CD8-positive, alpha-beta memory T cell (primary cell): ENCODE results near the gene ROGDI. TPM values are rescaled to one million over a fixed set of nuclear protein-coding genes. Genes with fewer than 3 reads are reported as not detected.

Source experiments
- CTCF ChIA-PET: fragments of 350-600 bp; sonication (Branson Sonifier 250); formaldehyde crosslinking; loops from one replicate; lab custom pipeline; 2021; ENCODE audit warnings: antibody characterized with exemption; lab: Charles Lee
- POLR2A ChIA-PET: fragments of 350-600 bp; sonication (Branson Sonifier 250); formaldehyde crosslinking; loops from one replicate; lab custom pipeline; 2021; ENCODE audit warnings: antibody characterized with exemption; lab: Charles Lee
- DNase-seq, 5 donors: peaks; one replicate each; pipeline versions ENCODE4 v3.0.0 to v3.0.0-alpha.2; 2020 to 2022; ENCODE audit warnings: mixed read lengths in 1 of 5
- H3K27ac ChIP-seq: one replicate; pipeline ENCODE4 v1.7.0; 2013; ENCODE audit warnings: low read depth, mild to moderate bottlenecking, low read length, moderate library complexity
- H3K27me3 ChIP-seq: 2 replicates; pipeline ENCODE4 v1.7.0; 2013; ENCODE audit warnings: low read length, mild to moderate bottlenecking; ENCODE audit not compliant: insufficient read depth, poor library complexity, severe bottlenecking
- H3K36me3 ChIP-seq: 2 replicates; pipeline ENCODE4 v1.7.0; 2013; ENCODE audit warnings: mild to moderate bottlenecking, low read length, moderate library complexity; ENCODE audit not compliant: insufficient read depth
- H3K4me1 ChIP-seq: 2 replicates; pipeline ENCODE4 v1.7.0; 2013; ENCODE audit warnings: mild to moderate bottlenecking, low read length, moderate library complexity; ENCODE audit not compliant: insufficient read depth
- H3K4me3 ChIP-seq: 2 replicates; pipeline ENCODE4 v1.7.0; 2013; ENCODE audit warnings: mild to moderate bottlenecking, low read length
- H3K9me3 ChIP-seq: 2 replicates; pipeline ENCODE4 v1.7.0; 2013; ENCODE audit warnings: mild to moderate bottlenecking, low read length
- H3K27ac Mint-ChIP-seq, 8 donors: one replicate each; pipeline ENCODE4 v1.8.0; 2020 to 2021; ENCODE audit warnings: mixed read lengths in 8 of 8, mild to moderate bottlenecking in 6 of 8, inconsistent platforms in 3 of 8, moderate library complexity in 3 of 8
- H3K27me3 Mint-ChIP-seq, 2 donors: one replicate each; pipeline ENCODE4 v1.8.0; 2020 to 2021; ENCODE audit warnings: mixed read lengths in 2 of 2, mild to moderate bottlenecking in 1 of 2, moderate library complexity in 1 of 2
- H3K36me3 Mint-ChIP-seq, 3 donors: one replicate each; pipeline ENCODE4 v1.8.0; 2020 to 2021; ENCODE audit warnings: mixed read lengths in 3 of 3, inconsistent platforms in 1 of 3, mild to moderate bottlenecking in 1 of 3
- H3K4me1 Mint-ChIP-seq, 3 donors: one replicate each; pipeline ENCODE4 v1.8.0; 2020 to 2021; ENCODE audit warnings: mixed read lengths in 3 of 3, inconsistent platforms in 1 of 3, mild to moderate bottlenecking in 1 of 3
- H3K4me3 Mint-ChIP-seq, 7 donors: one replicate each; pipeline ENCODE4 v1.8.0; 2020 to 2021; ENCODE audit warnings: mixed read lengths in 7 of 7, mild to moderate bottlenecking in 6 of 7, moderate library complexity in 4 of 7, inconsistent platforms in 2 of 7
- H3K9me3 Mint-ChIP-seq, 5 donors: one replicate each; pipeline ENCODE4 v1.8.0; 2020 to 2022; ENCODE audit warnings: mixed read lengths in 5 of 5, mild to moderate bottlenecking in 3 of 5, moderate library complexity in 2 of 5, inconsistent platforms in 1 of 5
- polyA plus RNA-seq: library from polyadenylated mRNA; unstranded; fragments of 300-500 nt; fragmentation: Illumina TruSeq; gene quantifications from one replicate; pipeline ENCODE4 v1.2.3, GENCODE V29; 2021
- total RNA-seq, 2 experiments: library from RNA; stranded (reverse); gene quantifications; one replicate each; pipeline ENCODE4 v1.2.3, GENCODE V29; 2021

ROGDI gene
- total and polyA plus RNA-seq, 3 experiments from 2014 or later: 7.4 to 8.1 (median 7.8) TPM

- Histone ChIP-seq H3K4me1 (no peaks in the 10 kb centered on the region), H3K27me3 (no peaks in the 10 kb centered on the region), H3K36me3 (no peaks in the 10 kb centered on the region), H3K27ac (no peak overlapping the region), H3K9me3 (no peaks in the 10 kb centered on the region), H3K4me3 (no peak overlapping the region)
- DNase-seq: no peak
- Mint-ChIP-seq H3K4me1 (no peaks in the 10 kb centered on the region), H3K36me3 (no peaks in the 10 kb centered on the region), H3K27ac (no peak overlapping the region), H3K9me3 (no peaks in the 10 kb centered on the region), H3K27me3 (no peaks in the 10 kb centered on the region), H3K4me3 (no peak overlapping the region)
- CTCF ChIA-PET: no interaction called here
- POLR2A ChIA-PET: no interaction called here
Observed at GRCh38 chr16:4777339-4778049, 24.9 kb downstream of the ROGDI start.

DNA sequence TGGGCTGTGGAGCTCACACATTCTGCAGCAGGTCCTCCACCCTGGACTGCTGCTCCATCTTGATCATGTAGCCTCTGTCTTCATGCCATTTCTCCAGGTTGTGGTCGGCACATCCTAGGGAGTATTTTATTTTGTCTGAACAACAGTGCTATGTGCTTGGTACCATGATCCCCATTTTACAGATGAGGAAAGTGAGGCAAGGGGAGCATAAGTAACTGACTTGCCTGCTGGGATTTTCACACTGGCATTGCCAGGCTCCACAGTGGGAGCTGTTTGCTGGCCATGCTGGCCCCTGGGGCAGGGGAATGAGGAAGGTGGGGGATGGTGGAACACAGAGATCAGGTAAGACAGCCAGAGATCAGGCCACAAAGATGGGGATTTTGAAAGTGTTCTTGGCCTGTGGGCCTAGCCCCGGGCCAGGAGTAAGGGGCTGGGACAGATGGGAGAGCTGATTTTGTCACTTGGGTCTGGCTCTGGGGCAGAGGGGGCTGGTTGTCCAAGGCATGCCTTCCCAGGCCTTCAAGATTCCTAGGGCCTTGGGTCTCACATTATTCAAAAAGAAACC is 26.2 kb downstream of the ROGDI start:
- Mint-ChIP-seq H3K4me1 (no peaks in the 10 kb centered on the region), H3K27ac (no peak overlapping the region), H3K36me3 (no peaks in the 10 kb centered on the region), H3K4me3 (no peak overlapping the region), H3K9me3 (no peaks in the 10 kb centered on the region), H3K27me3 (no peaks in the 10 kb centered on the region)
- Histone ChIP-seq H3K4me1 (no peaks in the 10 kb centered on the region), H3K27me3 (no peaks in the 10 kb centered on the region), H3K27ac (no peak overlapping the region), H3K9me3 (no peaks in the 10 kb centered on the region), H3K4me3 (no peak overlapping the region), H3K36me3 (no peaks in the 10 kb centered on the region)
- CTCF ChIA-PET: interaction anchor here (0.7 kb wide), 1 partner anchor 139 kb away, joined by 3 read pairs; no protein-coding TSS in a partner anchor
- POLR2A ChIA-PET: no interaction called here
- DNase-seq: no peak

- CTCF ChIA-PET: no interaction called here
- H3K36me3 Mint-ChIP-seq: no peaks in the 10 kb centered on the region
- H3K27me3 Mint-ChIP-seq: no peaks in the 10 kb centered on the region
Observed at GRCh38 chr16:4775005-4775404, 27.4 kb downstream of the ROGDI start.

GRCh38 chr16:4772351-4772750 is 30.1 kb downstream of the ROGDI start:
- Mint-ChIP-seq H3K4me1 (peaks cover 13 to 23% (median 22%) of the 10 kb centered on the region in 3 donors), H3K27me3 (peaks cover 0 to 1% of the 10 kb centered on the region in 2 donors), H3K4me3 (no peak overlapping the region), H3K9me3 (no peaks in the 10 kb centered on the region), H3K36me3 (peaks cover 0 to 3% (median 0%) of the 10 kb centered on the region in 3 donors), H3K27ac (no peak overlapping the region)
- DNase-seq: no peak
- Histone ChIP-seq H3K27me3 (no peaks in the 10 kb centered on the region), H3K36me3 (no peaks in the 10 kb centered on the region), H3K4me1 (peaks cover 9% of the 10 kb centered on the region), H3K27ac (no peak overlapping the region), H3K9me3 (no peaks in the 10 kb centered on the region), H3K4me3 (no peak overlapping the region)
- ChIA-PET POLR2A (no interaction called here), CTCF (interaction anchor here (1.2 kb wide), 1 partner anchor 37 kb away, joined by 4 read pairs; no protein-coding TSS in a partner anchor)

More at GRCh38 chr16:4775005-4775404, 27.4 kb downstream of the ROGDI start:
- Mint-ChIP-seq H3K4me3 (no peak overlapping the region), H3K27ac (no peak overlapping the region), H3K4me1 (no peaks in the 10 kb centered on the region), H3K9me3 (no peaks in the 10 kb centered on the region)
- H3K27me3 ChIP-seq: no peaks in the 10 kb centered on the region
- POLR2A ChIA-PET: no interaction called here
- H3K36me3 ChIP-seq: no peaks in the 10 kb centered on the region
- DNase-seq: no peak
- no peak overlapping the region for H3K4me3 ChIP-seq
- H3K27ac ChIP-seq: no peak overlapping the region
- no peaks in the 10 kb centered on the region for H3K4me1 ChIP-seq
- H3K9me3 ChIP-seq: no peaks in the 10 kb centered on the region

- Histone ChIP-seq H3K4me1 (peaks cover 9% of the 10 kb centered on the region), H3K27ac (no peak overlapping the region), H3K4me3 (no peak overlapping the region), H3K9me3 (no peaks in the 10 kb centered on the region), H3K36me3 (no peaks in the 10 kb centered on the region), H3K27me3 (no peaks in the 10 kb centered on the region)
- Mint-ChIP-seq H3K4me1 (peaks cover 16 to 26% (median 26%) of the 10 kb centered on the region in 3 donors), H3K27ac (no peak overlapping the region), H3K36me3 (peaks cover 0 to 6% (median 0%) of the 10 kb centered on the region in 3 donors), H3K9me3 (no peaks in the 10 kb centered on the region), H3K27me3 (peaks cover 0 to 1% of the 10 kb centered on the region in 2 donors), H3K4me3 (peak overlapping the region in 1 of 7 donors; percentile 11)
- ChIA-PET POLR2A (no interaction called here), CTCF (no interaction called here)
- no peak for DNase-seq
Observed at GRCh38 chr16:4771646-4772045, 30.8 kb downstream of the ROGDI start.

GRCh38 chr16:4769306-4769638 is 33.2 kb downstream of the ROGDI start:
- H3K36me3 Mint-ChIP-seq: peaks cover 0 to 18% (median 0%) of the 10 kb centered on the region in 3 donors
- Histone ChIP-seq H3K27ac (no peak overlapping the region), H3K4me1 (peaks cover 24% of the 10 kb centered on the region), H3K9me3 (no peaks in the 10 kb centered on the region), H3K27me3 (no peaks in the 10 kb centered on the region), H3K4me3 (peak overlapping the region; percentile 66), H3K36me3 (no peaks in the 10 kb centered on the region)
- peak overlapping the region; percentile 52 to 98 (median 88) for H3K27ac Mint-ChIP-seq
- no peak for DNase-seq
- ChIA-PET POLR2A (interaction anchor here (1.0 to 4.1 kb wide), 4 partner anchors 34 to 153 kb away, joined by 3 to 27 read pairs (median 6); partner anchors contain the start of genes ANKS3, DNAAF8, GLYR1 and ROGDI), CTCF (interaction anchor here (1.1 to 1.6 kb wide), 2 partner anchors 33 to 35 kb away, joined by 4 to 6 read pairs; partner anchors contain the start of genes ANKS3, DNAAF8 and ROGDI)
- peaks cover 0 to 1% of the 10 kb centered on the region in 2 donors for H3K27me3 Mint-ChIP-seq
- H3K4me3 Mint-ChIP-seq: peak overlapping the region; percentile 63 to 99 (median 90)
- H3K9me3 Mint-ChIP-seq: no peaks in the 10 kb centered on the region
- H3K4me1 Mint-ChIP-seq: peaks cover 23 to 39% (median 35%) of the 10 kb centered on the region in 3 donors

DNA sequence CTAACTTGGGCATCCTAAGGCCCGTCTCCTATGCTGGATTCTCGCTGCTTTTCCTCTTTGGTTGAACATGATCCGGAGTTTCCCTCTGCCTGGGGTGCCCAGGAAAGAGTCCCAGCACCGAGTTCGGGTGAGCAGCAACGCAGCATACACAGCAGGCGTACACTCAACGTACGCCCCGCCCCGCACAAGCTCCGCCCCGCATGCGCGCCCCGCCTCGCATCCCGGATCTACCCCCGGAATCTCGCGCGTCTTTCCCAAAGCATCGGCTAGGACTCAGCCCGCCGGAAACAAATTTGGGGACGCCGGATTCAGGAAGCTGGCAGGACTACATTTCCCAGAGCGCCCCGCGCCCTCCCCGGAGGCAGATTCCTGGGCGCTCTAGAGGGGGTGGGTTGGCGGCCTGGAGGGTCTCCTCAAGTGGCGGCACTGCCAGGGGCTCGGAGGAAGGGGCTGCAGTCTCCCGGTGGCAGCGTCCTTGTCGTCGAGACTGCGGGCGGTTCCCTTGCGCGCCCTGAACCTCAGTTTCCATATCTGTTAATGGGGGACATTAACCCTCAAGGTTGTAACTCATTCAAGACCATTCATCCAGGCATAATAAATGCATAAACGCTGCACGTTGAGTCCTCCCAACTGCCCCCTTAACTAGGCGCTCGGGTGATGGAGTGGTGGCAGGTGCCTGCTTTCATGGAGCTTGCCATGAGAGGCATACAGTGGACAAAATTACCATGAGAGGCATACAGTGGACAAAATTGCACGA is 33.7 kb downstream of the ROGDI start:
- peaks cover 23 to 39% (median 35%) of the 10 kb centered on the region in 3 donors for H3K4me1 Mint-ChIP-seq
- Histone ChIP-seq H3K9me3 (no peaks in the 10 kb centered on the region), H3K27me3 (no peaks in the 10 kb centered on the region), H3K27ac (peak overlapping the region; percentile 51), H3K4me1 (peaks cover 24% of the 10 kb centered on the region), H3K4me3 (peak overlapping the region; percentile 66), H3K36me3 (no peaks in the 10 kb centered on the region)
- peak overlapping the region; percentile 88 to 99 (median 91) for H3K4me3 Mint-ChIP-seq
- H3K27ac Mint-ChIP-seq: peak overlapping the region; percentile 85 to 98 (median 93)
- H3K9me3 Mint-ChIP-seq: no peaks in the 10 kb centered on the region
- DNase-seq: peak; percentile 71 to 88 (median 79)
- peaks cover 0 to 22% (median 0%) of the 10 kb centered on the region in 3 donors for H3K36me3 Mint-ChIP-seq
- H3K27me3 Mint-ChIP-seq: peaks cover 0 to 1% of the 10 kb centered on the region in 2 donors
- CTCF ChIA-PET: interaction anchor here (1.1 to 1.6 kb wide), 2 partner anchors 34 kb away, joined by 4 to 6 read pairs; partner anchors contain the start of genes ANKS3, DNAAF8 and ROGDI
- POLR2A ChIA-PET: interaction anchor here (0.6 to 4.1 kb wide), 6 partner anchors 29 to 840 kb away, joined by 3 to 27 read pairs (median 5); partner anchors contain the start of genes ANKS3, DNAAF8, GLYR1 and ROGDI
